ENCODE results near the gene VTN.

The VTN gene

DNA sequence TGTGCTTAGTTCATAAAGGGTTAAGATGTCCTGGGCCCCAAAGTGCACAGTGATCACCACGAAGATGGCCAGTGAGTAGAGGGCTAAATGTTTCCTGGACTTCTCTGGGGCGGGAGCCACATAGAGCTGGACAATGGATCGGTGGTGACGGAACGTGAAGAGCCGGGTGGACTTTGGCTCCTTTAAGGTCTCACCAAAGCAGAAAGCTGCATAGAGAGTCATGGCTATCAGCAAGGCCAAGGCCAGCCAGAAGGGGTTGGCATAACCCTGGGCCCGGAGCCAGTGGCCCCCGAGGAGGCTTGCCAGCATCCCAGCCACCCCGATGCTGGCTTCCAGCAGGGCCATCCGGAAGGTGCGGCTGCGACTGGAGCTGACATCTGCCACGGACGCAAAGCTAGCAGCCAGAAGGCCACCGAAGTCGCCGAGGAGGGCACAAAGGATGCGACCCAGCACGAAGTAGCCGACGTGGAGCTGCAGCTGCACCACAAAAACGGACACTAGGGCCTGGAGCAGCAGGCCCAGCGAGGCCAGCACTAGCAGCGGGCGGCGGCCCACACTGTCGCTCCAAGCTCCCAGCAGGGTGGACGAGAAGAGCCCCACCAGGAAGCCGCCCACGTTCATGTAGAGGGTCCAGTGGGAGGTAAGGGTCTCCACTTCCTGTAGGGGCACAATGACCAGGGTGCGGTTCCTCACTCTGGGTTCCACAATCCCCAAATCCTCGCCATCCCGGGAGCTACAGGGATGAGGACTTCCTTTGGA lies 34.9 kb upstream of the VTN start:
- FAIRE-seq (no peak), DNase-seq (ENCODE audit: insufficient read length) (no peak)
- TF ChIP-seq POLR2AphosphoS5 (IDR thresholded peaks at IDR 0.05; ENCODE audit: low read depth, low read length) (no peak), TAF1 (IDR thresholded peaks at IDR 0.05; ENCODE audit: borderline replicate concordance, low read depth, low read length) (no peak), POLR2A (IDR thresholded peaks at IDR 0.05; ENCODE audit: low read depth, low read length) (no peak)

DNA sequence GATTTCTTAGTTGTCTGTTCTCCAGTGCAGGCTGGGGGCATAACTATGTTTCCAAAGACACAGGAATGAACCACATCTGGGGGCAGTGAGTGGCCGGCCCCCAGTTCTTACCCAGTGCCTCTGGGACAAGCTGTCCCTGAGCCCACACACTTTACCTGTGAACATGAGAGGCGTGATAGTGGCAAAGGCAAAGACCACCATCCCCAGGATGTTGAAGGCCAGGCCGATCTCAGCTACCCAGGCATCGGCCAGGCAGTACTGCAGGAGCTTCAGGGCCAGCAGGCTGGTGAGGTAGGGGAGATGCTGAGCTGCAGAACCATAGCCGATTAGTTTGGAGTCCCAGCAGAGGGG lies 34.3 kb upstream of the VTN start:
- no peak for FAIRE-seq
- no peak for TF ChIP-seq POLR2AphosphoS5 (IDR thresholded peaks at IDR 0.05; ENCODE audit: low read depth, low read length)
- no peak for TF ChIP-seq TAF1 (IDR thresholded peaks at IDR 0.05; ENCODE audit: borderline replicate concordance, low read depth, low read length)
- TF ChIP-seq POLR2A (IDR thresholded peaks at IDR 0.05; ENCODE audit: low read depth, low read length) = no peak
- no peak for DNase-seq (ENCODE audit: insufficient read length)

GRCh38 chr17:28404007-28404406 lies 33.9 kb upstream of the VTN start:
- TF ChIP-seq POLR2AphosphoS5 (IDR thresholded peaks at IDR 0.05; ENCODE audit: low read depth, low read length) (no peak), POLR2A (IDR thresholded peaks at IDR 0.05; ENCODE audit: low read depth, low read length) (no peak), TAF1 (IDR thresholded peaks at IDR 0.05; ENCODE audit: borderline replicate concordance, low read depth, low read length) (no peak)
- FAIRE-seq (no peak), DNase-seq (ENCODE audit: insufficient read length) (no peak)

GRCh38 chr17:28402844-28403243 lies 32.7 kb upstream of the VTN start:
- TF ChIP-seq POLR2AphosphoS5 (IDR thresholded peaks at IDR 0.05; ENCODE audit: low read depth, low read length) = no peak
- TF ChIP-seq POLR2A (IDR thresholded peaks at IDR 0.05; ENCODE audit: low read depth, low read length) = no peak
- TF ChIP-seq TAF1 (IDR thresholded peaks at IDR 0.05; ENCODE audit: borderline replicate concordance, low read depth, low read length) = no peak
- FAIRE-seq (no peak), DNase-seq (ENCODE audit: insufficient read length) (no peak)

GRCh38 chr17:28402224-28402630 lies 32.1 kb upstream of the VTN start:
- no peak for DNase-seq (ENCODE audit: insufficient read length)
- no peak for TF ChIP-seq TAF1 (IDR thresholded peaks at IDR 0.05; ENCODE audit: borderline replicate concordance, low read depth, low read length)
- TF ChIP-seq POLR2A (IDR thresholded peaks at IDR 0.05; ENCODE audit: low read depth, low read length) = no peak
- no peak for TF ChIP-seq POLR2AphosphoS5 (IDR thresholded peaks at IDR 0.05; ENCODE audit: low read depth, low read length)

DNA sequence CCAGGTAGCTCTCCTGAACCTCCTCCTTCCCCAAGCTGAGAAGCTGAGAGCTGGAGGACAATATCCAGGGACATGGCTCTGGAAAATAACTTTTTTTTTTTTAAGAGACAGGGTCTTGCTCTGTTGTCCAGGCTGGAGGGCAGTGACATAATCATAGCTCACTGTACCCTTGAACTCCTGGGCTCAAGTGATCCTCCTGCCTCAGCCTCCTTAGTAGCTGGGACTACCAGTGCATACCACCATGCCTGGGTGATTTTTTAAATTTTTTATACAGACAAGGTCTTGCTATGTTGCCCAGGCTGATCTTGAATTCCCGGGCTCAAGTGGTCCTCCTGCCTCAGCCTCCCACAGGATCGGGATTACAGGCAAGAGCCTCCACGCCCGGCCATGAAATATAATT lies 29.7 kb upstream of the VTN start:
- TF ChIP-seq POLR2AphosphoS5 (IDR thresholded peaks at IDR 0.05; ENCODE audit: low read depth, low read length) = no peak
- no peak for TF ChIP-seq POLR2A (IDR thresholded peaks at IDR 0.05; ENCODE audit: low read depth, low read length)
- TF ChIP-seq TAF1 (IDR thresholded peaks at IDR 0.05; ENCODE audit: borderline replicate concordance, low read depth, low read length) = no peak
- no peak for FAIRE-seq
- no peak for DNase-seq (ENCODE audit: insufficient read length)

More at GRCh38 chr17:28402224-28402630, 32.1 kb upstream of the VTN start:
- no peak for FAIRE-seq

DNA sequence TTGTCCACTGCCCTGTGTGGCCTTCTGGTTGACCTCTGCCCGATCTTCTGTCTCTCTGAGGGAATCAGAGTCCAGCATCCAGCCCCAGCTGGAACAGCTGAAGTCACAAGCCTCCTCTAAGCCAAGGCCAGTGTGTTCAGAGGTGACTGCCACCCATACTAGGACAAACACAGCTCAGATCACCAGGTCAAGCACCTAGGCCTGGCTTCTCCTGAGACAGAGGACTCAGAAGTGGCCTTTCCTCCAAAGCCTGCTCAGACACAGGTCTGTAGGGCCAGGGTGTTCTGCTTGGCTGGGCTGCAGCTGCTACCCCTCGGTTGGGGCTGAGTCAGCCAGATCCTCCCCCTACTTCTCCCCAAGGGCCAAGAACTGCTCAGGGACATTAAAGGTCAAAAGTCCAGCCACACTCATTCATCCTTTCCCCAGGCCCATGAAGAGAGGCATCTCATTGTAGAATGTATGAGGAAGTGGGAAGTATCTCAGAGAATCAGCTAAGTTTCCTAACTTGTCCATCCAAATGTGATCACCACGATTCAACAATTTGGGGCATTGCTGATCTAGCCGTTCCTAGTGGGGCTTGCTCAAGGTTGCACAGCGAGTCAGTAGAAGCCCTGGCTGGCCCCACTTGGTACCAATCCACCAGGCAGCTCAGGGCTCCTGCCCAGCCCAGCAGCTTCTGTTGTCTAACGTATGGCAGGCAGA lies 28.3 kb upstream of the VTN start:
- FAIRE-seq (no peak), DNase-seq (ENCODE audit: insufficient read length) (no peak)
- TF ChIP-seq POLR2AphosphoS5 (IDR thresholded peaks at IDR 0.05; ENCODE audit: low read depth, low read length) (no peak), TAF1 (IDR thresholded peaks at IDR 0.05; ENCODE audit: borderline replicate concordance, low read depth, low read length) (no peak), POLR2A (IDR thresholded peaks at IDR 0.05; ENCODE audit: low read depth, low read length) (no peak)

DNA sequence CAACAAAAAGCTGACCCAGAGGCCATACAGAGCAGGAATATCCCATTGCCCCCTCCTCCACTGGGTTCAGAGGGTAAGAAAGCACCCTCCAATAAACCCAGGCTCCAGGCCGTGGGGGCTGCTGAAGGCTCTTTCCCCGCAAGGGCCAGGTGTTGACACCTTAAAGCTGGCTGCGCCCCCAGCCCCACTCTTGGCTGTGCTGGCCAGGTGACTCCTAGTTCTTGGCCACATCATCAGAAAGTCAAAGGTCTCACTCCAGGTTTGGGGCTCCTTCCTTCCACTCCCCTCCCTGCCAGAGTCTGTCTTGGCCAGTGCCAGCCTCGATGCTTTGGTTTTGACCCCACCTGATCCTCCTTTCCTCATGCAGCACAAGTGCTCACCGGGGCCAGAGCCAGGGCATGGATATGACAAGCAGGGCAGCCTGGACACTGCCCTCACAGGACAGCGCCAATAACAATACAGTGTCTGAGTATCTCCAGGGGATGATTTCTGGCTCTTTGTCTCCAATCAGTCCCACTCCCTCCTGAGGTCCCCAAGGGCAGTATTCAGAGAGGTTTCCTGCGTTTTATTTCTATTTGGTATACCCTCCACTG lies 27.7 kb upstream of the VTN start:
- FAIRE-seq = no peak
- TF ChIP-seq POLR2A (IDR thresholded peaks at IDR 0.05; ENCODE audit: low read depth, low read length) (no peak), POLR2AphosphoS5 (IDR thresholded peaks at IDR 0.05; ENCODE audit: low read depth, low read length) (no peak), TAF1 (IDR thresholded peaks at IDR 0.05; ENCODE audit: borderline replicate concordance, low read depth, low read length) (no peak)
- DNase-seq (ENCODE audit: insufficient read length) = no peak

DNA sequence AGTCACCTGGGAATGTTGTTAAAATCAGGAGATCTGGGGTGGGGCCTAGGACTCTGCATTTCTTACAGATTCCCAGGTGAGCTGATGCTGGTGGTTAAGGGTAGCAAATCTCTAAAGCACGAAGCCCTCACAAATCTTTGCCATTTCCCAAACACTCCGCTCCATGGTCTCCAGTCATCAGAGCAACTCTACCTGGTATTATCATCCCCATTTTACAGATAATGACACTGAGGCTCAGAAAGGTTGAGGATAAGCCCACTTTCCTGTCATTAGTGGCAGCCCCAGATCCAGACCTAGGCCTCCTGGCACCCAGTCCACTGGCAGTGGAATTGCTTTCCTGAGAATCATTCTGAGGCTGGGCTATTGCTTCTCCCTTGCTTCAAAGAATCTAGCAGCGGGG lies 27.2 kb upstream of the VTN start:
- no peak for FAIRE-seq
- no peak for DNase-seq (ENCODE audit: insufficient read length)
- no peak for TF ChIP-seq POLR2A (IDR thresholded peaks at IDR 0.05; ENCODE audit: low read depth, low read length)
- no peak for TF ChIP-seq POLR2AphosphoS5 (IDR thresholded peaks at IDR 0.05; ENCODE audit: low read depth, low read length)
- TF ChIP-seq TAF1 (IDR thresholded peaks at IDR 0.05; ENCODE audit: borderline replicate concordance, low read depth, low read length) = no peak

- DNase-seq (ENCODE audit: insufficient read length) (no peak), FAIRE-seq (no peak)
- TF ChIP-seq TAF1 (IDR thresholded peaks at IDR 0.05; ENCODE audit: borderline replicate concordance, low read depth, low read length) (no peak), POLR2AphosphoS5 (IDR thresholded peaks at IDR 0.05; ENCODE audit: low read depth, low read length) (no peak), POLR2A (IDR thresholded peaks at IDR 0.05; ENCODE audit: low read depth, low read length) (no peak)
Observed at GRCh38 chr17:28396635-28397239, 26.6 kb upstream of the VTN start.

DNA sequence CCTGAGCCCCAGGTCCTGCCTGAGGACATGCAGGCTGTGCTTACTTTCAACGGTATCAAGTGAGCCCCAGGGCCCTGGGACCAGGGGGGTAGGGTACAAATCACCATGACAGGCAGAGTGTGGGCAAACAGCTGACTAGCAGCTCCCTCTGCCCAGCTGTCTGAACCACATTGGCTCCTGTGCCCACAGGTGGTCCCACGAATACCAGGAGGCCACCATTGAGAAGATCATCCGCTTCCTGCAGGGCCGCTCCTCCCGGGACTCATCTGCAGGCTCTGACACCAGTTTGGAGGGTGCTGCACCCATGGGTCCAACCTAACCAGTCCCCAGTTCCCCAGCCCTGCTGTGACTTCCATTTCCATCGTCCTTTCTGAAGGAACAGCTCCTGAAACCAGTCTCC lies 25.9 kb upstream of the VTN start:
- TF ChIP-seq POLR2A (IDR thresholded peaks at IDR 0.05; ENCODE audit: low read depth, low read length) = no peak
- TF ChIP-seq TAF1 (IDR thresholded peaks at IDR 0.05; ENCODE audit: borderline replicate concordance, low read depth, low read length) = no peak
- no peak for TF ChIP-seq POLR2AphosphoS5 (IDR thresholded peaks at IDR 0.05; ENCODE audit: low read depth, low read length)
- no peak for DNase-seq (ENCODE audit: insufficient read length)
- FAIRE-seq = no peak
